GM18499 (cell line): Measurements from ENCODE around the gene ST3GAL6.

Experiments used
- ATAC-seq: cut with Tn5 transposase; IDR thresholded peaks from one replicate; pipeline ENCODE4 v1.9.1; 2021; ENCODE audit warnings: moderate number of reproducible peaks; ENCODE audit not compliant: insufficient read depth, unreplicated experiment

Gene ST3GAL6

DNA sequence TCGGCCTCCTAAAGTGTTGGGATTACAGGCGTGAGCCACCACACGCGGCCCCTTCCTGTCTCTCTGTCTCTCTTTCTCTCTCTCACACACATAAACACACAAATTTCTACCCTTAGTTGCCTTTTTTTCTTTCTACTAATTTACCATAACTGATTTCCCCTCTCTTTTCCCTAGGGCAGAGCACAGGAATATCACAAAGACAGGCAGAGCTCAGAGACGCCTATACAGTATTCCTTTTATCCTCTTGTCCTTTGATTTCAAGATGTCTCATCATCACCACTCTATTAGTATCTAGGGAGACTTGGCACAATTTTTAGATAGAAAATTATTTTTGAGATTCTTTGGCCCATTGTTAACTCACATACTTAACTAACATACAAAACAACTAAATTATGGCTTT is 25.8 kb upstream of the ST3GAL6 start:
- no peak for ATAC-seq

DNA sequence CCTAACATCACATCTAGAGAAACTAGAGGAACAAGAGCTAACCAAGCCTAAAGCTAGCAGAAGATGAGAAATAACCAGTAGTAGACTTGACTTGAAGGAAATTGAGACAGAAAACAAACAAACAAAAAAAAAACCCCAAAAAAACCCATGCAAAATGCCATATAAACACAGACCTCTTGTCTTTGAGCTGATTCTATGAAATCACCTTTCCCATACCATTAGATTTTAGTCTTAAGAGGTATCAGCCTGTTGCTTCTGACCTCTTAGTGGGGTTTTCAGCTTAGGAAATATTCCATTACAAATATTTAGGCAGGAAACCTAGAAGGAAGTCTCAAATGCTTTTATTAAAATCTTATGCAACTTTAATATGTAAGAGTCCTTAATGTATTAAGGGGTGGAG is 23.9 kb upstream of the ST3GAL6 start:
- ATAC-seq = no peak

DNA sequence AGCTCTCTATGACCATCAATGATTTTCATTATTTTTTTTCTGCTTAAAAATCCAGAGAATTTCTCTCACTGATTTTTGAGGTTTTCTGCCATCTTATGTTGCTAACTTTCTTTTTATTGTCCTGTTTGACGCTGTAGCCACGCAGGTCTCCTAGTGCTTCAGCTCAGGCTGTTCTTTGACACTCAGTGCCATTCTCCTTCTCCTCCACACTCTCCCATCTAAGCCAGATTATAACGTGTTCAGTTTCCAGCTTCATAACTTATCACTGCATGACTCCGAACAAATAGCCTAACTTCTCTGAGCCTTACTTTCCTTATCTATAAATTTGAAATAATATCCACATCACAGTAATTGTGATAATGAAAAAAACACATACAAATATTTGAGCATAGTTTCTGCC is 22.8 kb upstream of the ST3GAL6 start:
- no peak for ATAC-seq

DNA sequence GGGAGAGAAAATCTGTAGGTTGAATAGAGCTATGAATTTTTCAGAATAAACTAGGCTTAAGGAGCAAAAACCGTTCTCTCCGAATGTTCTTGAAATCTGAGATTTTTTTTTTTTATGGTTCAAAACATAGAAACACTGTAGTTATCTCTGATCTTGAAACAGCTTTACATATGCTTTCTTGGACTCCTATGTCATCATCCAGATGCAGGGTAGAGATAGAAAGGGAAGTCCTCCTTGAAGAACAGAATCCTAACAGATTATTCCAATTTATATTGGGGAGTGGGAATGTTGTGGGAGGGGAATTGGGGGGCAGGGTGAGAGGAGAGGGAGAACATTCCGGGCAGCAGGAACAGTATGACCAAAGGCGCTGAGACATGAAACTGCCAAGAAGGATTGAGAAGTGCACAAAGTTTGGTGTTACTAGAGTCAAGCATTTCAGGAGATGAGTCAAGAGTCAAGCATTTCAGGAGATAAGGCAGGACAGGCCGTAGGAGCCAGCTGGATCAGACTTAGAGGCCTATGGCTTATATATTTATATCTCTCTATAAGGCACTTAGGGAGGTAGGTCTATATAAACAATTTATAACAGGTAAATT is 21.9 kb upstream of the ST3GAL6 start:
- no peak for ATAC-seq

DNA sequence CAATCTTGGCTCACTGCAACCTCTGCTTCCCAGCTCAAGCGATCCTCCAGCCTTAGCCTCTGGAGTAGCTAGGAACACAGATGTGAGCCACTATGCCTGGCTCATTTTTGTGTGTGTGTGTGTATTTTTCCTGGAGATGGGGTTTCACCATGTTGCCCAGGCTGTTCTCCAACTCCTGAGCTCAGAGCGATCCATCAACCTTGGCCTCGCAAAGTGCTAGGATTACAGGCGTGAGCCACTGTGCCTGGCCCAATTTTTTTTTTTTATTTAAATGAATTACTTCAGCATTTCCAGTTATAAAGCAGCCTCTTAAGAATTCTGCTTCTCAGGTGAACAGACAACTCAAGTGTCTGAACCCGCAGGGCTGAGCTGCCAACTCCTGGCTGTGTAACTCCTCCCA is 20.1 kb upstream of the ST3GAL6 start:
- no peak for ATAC-seq

DNA sequence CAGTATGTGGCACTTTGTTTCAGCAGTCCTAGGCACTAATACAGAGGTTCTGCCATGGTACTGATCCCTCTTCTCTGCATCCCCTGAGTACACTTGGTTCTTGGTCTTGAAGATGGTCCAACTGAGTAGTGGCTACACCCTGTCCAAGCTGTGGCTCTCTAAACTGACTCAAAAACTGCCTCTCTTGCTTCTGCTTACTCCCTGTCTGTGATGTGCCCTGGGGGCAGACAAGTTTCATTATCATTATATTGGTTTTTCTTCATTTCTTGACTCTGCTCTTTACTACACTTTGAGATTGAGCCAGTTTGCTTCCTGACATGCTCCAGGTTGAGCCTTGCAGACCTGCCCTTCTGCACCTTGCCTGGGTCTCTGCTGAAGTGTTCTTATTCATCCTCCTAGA is 18.9 kb upstream of the ST3GAL6 start:
- no peak for ATAC-seq

DNA sequence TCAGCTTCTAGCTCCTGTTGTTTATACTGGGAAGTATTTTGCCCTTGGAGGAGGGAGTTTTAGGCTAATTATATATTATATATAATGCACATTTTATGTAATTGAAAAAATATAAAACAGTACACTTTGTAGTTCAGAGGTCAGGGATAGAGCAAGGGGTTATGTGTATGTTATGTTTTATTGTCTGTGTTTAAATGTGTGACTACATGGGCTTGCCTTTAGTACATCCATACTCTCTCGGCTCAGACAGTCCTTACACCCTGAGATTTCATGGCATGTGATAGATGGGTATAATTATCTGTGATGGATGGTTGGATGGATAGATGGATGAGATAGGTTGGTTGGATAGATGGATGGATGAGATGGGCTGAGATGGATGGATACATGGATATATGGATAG is 17.4 kb upstream of the ST3GAL6 start:
- ATAC-seq = no peak

DNA sequence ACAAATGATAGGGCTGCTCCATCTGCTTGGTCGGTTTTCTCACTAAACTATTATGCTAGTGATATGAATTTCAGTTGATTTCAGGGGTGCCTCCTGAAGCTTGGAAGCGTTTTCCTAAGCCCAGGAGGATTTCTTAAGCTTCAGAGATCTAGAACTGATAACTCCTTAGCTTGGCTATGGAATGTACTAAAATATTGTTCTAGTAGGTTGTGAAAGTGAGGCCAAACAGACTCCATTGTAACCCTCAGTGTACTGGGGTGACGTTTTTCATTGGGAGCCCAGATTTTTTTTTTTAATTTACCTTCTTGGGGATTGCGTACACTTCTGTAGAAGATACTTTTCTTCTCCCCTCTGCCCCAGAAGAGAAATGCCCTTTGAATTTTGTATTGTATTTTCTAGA is 17.0 kb upstream of the ST3GAL6 start:
- no peak for ATAC-seq

DNA sequence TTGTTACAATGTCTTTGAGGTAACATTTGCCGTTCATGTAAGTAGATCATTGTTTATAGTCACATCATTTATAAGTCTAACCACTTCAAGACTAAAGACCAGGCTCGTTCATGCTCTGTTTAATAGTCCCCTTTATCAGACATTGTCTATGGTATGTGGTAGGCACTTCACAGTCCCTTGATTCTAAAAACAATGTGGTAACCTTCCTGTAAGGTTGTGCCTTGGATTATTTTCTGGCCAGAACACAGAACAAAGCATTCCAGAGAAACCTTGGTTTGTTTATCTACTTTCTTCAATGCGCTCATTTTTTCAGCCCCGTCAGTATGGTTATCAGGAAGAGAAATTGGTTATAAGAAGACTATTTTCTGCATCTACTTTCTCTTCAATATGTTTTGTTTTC is 16.3 kb upstream of the ST3GAL6 start:
- ATAC-seq = no peak

DNA sequence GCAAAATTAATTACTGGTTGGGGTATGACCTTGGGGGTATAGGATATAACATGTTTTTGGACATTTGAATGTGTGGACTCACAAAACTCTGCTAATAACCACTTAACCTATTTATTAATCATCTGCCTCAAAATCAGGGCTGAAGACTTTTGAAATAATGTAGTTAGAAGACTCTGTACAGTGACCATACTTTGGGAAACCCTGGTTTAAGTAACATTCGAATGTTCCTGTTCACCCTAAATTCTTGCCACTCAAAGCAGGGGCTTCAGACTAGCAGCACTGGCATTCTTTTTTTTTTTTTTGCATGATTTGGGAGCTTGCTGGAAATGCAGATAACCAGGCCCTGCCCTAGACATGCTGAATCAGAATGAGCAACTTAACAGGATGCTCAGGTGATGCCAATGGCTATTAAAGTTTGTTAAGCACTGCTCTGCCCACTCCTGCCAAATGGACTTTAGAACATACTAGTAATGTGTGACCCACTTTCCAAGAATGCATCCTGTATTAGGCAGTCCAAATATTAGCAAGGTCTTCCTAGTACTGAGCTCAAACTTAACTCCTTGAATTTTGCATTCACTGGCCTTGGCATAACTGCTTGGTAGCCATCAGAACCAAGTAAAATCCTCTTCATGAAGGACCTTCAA is 12.7 kb upstream of the ST3GAL6 start:
- no peak for ATAC-seq

DNA sequence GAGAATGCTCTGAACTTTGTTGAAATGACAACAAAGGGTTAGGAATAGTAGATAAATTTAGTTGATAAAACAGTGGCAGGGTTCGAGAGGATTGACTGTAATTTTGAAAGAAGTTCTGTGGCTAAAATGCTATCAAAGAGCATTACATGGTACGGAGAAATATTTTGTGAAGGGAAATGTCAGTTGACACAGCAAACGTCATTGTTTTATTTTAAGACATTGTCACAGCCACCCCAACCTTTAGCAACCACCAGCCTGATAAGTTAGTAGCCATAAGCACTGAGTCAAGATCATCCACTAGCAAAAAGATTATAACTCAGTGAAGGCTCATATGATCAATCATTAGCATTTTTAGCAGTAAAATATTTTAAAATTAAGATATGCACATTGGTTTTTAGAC is 8.7 kb upstream of the ST3GAL6 start:
- ATAC-seq = no peak

DNA sequence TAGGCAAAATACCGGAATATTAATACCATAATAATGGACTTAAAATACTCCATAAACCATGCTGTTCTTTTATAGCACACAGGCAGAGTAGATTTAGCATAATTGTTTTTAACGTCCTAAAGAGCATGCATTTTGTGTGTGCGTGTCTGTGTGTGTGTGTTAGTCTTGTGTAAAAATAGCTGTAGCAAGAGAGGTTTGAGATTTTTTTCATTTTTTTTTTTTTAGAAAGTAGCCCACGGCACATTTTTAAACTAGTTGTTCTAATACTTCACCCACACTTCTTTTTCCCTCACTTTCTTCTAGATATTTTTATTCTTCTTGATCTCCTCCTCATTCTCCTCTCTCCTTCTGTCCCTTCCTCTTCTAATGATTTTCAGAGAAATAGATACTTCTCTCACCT is 7.5 kb upstream of the ST3GAL6 start:
- ATAC-seq = no peak

DNA sequence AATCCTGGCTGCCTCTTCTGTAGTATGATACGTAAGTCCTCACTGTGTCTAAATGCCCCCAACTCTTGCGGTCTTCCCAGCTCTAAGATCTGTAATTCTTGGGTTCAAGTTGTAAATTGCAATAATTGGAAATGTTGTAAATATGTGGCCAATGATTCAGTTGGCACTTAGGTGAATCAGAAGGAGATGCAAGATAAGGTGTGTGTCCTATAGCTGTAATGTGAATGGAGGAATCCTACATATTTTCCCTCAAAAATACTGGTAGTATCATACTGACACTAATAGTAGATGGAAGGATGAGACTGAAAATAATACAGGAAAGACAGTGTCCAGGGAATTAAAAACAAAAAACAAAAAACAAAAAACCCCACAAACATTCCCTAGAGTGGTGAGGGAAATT is 3.5 kb upstream of the ST3GAL6 start:
- ATAC-seq = no peak

DNA sequence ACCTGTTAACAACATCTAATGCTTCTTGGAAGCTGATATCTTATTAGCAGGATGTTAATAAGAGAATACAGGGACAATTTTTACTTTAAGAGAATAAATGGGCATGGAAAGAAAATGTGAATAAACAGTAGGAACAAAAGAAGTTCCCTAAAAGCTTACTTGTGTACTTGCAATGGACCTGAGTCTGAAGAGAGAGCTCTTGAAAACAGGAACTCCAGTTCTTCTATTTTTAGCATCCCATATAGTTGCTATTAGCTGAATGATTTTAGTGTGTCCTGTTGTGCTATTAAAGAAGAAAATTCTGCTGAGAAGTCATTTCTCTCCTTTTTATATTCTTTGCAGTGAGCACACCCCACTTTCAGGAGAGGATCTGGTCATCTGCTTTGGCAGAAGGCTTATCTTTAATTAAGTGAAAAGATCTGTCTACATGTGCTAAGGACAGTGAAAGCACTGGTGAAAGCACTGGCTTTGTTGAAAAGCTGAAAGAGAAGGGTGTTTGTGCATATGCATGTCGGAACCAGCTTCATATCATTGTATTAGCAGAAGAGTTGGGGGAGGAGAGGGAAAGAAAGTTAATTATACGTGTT is 1.4 kb upstream of the ST3GAL6 start:
- ATAC-seq = no peak

DNA sequence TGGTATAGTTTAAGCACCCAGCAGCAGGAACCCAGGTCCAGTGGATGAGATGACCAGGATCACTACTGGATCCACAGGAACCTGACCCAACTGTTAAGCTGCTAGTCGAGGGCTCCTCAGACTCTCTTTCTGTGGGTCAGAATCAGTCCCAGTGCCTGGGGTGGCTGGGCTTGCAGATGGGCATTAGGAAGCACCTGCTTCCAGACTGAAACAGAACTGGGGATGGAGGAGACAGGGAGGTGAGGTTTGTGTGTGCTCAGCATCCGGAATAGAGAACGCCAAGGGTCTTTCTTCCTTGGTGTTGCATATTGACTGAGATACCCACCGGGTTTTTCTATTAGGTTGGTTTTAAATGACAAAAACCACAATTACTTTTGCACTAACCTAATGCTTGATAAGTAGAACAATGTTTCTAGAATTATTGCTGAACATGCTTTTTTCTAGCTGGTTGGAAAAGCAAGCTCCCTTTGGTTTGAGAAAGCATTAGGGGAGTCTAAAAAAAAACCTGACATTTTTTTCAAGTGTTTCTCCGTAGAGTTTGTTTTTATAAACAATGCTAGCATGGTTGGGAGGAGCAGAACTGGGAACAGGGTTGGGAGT is 779 bp downstream of the ST3GAL6 start:
- no peak for ATAC-seq

DNA sequence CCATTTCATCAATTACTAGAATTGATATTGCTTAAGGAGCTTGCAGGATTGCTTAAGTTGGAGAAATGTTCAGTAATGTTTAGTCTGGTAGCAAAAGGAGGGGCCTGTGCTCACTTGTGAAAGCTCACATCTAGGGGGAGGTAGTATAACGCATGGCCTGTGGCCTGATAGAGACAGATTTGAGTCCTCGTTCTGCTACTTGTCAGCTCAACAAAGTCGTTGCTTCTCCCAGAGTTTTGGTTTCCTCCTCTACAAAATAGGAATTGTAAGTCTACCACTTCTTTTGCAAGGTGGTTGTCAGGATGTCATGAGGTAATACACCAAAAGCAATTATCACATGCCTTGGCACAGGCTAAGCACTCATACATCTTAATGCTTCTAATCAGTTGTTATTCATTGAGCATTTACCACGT is 1.3 kb downstream of the ST3GAL6 start:
- no peak for ATAC-seq

DNA sequence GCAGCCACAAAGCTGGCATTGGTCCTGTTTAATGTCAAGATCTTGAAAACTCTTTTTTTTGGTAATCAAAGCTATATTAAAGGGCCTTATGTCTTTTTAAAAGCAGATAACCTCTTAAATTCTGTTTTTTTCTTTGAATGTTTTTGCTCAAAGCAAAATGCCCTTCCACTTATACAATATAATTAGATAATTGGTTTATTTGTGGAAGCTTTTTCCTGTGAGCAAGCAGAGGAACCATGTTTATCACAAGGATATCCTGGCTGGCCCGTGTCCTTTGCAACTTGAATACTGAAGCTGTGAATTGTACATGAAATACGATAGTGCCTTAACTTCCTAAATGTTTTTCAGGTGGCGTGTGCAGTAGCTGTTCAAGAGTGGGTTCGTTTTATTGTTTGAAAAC is 2.6 kb downstream of the ST3GAL6 start:
- ATAC-seq = no peak

DNA sequence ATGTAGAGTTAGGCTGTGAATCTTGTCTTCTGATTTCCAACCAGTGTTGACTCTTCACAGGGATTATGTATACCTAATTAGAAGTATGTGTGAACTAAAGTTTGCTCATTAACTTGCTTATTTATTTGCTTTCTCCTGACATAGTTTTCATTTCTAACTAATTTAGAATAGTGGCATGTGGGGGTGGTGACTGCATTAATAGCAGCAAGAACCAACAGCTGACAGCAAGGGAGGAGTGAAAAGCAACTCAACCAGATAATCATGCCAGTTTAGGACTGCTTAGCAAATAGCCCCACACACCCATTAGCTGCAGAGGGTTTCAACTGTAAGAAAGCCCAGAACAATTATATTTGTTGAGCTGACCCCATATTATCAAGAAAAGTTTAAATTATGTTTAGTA is 3.8 kb downstream of the ST3GAL6 start:
- no peak for ATAC-seq

DNA sequence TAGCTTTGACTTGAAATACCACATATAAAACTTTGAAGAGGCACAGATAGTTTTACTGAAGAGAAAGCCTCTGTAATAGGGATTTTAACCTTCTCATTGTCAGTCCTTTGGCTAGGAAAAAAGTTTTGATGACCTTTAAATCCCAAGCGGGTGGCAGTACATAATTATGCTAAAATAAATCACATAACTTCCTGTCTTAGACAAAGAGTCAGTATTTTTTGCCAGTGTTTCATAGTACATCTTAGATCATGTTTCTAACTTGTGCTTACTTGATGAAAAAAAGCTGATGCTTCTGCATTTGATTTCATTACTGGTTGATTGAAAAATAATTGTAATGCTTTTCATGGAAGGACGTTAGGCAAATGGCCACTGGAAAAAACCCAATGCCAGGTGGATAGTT is 5.8 kb downstream of the ST3GAL6 start:
- no peak for ATAC-seq

DNA sequence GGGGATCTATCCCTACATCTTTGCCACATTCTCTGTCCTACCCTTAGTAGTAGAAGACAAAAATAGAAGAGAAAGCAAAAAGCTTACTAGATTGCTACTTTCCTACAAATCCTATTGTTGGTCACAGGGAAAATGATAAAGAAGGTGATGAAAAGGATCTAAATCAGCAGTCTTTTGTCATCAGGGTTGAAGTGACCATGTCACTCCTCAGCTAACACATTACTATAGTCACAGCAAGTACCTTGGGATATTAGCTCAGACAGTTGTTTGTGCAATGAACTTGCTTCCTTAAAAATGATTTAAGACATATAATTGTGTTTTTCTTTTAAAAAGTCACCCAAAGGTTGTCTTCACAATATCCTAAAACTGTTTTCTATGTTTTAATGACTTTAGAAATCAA is 6.3 kb downstream of the ST3GAL6 start:
- ATAC-seq = no peak

DNA sequence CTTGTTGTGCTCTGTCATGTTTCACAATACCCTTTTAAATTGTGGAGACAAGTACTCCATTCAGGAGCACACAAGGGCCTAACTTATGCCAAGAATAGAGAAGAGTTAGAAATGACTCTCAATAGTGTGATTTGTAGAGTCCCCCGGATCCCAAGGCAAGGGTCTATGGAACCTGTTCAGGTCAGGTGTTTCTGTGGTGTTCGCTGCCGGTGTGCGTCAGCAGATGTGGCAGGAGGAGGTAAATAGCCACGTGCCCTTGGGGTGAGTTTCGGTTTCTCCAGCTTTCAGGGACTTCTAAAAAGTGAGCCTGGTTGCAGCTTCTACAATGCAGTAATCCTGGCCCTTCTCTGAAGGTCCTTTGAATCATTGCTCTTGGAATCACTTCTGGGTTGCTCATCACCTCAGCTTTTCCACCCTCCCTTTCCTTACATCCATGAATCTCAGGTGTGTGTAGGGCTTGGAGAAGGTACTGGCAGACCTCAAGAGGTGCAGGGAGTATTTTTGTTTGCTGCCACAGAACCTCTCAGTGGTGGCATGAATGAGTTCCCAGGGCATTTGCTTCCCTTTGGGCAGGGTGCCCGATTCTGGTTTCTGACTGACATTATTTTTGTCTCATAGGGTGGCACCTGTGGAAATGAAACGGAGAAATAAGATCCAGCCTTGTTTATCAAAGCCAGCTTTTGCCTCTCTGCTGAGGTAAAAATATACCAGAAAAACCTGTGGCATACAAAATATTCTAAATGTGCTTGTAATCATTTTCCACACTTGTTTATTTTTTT is 7.3 kb downstream of the ST3GAL6 start:
- ATAC-seq = peak; percentile 69
